HG03095 (cell line): Measurements from ENCODE around the gene HBG2.
A peak's percentile ranks its signal among the peaks of the same experiment; 100 is the strongest.
"Not testable (repeated sequence)": the region's sequence is repeated elsewhere in the genome, so short reads cannot be mapped to it uniquely, and the experiment has no call there.

ENCODE experiments used
- ATAC-seq: cut with Tn5 transposase; IDR thresholded peaks from one replicate; pipeline ENCODE4 v1.9.1; 2021; ENCODE audit warnings: moderate library complexity; ENCODE audit not compliant: unreplicated experiment

The HBG2 gene

DNA sequence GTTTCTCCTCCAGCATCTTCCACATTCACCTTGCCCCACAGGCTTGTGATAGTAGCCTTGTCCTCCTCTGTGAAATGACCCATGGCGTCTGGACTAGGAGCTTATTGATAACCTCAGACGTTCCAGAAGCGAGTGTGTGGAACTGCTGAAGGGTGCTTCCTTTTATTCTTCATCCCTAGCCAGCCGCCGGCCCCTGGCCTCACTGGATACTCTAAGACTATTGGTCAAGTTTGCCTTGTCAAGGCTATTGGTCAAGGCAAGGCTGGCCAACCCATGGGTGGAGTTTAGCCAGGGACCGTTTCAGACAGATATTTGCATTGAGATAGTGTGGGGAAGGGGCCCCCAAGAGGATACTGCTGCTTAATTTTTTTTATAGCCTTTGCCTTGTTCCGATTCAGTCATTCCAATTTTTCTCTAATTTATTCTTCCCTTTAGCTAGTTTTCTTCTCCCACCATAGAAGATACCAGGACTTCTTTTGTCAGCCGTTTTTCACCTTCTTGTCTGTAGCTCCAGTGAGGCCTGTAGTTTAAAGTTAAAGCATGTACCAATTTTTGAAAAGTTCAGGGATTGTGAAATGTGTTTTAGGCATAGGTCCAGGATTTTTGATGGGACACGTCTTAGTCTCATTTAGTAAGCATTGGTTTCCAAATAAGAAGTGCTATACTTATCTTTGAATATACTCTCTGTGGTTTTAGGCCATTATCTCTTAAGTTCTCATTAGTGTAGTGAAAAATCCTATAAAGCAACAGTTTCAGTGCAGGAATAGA is at the start of gene HBG2:
HBG2 (minus strand) TSS at position 136 of the 768 bp plus-strand sequence; CDS start at position 83, 53 bp downstream.
- not testable (repeated sequence) for ATAC-seq

DNA sequence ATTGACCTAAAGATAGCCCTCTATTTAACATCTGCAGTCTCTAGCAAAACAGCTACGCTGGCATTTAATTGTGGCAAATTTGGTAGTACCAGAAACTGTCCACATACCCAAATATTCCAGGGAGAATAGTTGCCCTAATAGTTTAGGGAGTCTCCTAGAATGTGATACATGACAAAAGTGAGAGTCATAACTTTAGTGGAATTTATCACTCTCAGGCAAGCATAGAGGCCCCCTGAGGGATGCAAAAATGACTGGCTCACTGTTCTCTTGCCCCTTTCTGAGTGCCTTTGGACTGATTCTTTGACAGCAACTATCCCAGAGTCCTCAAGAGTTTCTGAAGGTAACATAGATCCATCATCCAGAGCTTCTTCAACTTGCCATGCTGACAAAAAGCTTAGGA is 49.5 kb upstream of the HBG2 start:
- no peak for ATAC-seq

DNA sequence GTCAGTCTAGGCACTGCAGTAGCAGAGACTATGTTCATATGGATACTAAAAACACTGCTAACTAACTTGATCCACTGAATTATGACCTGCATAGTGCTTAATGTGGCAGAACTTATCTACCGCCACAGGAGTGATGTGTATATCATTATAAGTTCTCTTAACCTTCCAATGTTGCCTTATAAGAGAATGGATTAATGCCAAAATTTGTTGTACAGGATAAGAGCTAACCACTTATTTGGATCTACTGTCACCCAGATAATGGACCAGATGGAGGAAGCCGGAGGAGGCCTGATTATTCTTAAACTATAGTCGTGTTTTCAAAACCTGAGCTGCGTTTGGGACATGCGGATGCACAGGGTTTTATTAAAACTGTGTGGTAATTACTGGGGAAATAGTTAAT is 49.0 kb upstream of the HBG2 start:
- ATAC-seq, result no peak

DNA sequence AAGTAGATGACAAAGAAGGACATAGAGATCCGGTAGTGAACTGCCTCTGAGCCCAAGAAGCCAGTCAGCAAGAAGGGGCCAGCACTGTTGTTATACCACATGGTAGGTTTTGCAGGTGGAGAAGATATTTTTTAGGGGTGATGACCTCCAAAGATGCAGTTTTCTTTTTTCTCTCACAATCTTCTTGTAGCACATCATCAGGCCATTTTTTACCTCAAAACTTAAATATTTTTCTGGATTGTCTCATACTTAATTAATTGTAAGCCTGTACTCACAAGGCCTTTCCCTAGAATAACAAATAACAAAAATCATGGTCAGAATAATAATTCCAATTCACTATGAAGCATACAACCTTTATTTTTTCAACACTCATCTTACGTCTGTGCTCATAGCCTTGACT is 47.3 kb upstream of the HBG2 start, which contains the start of gene OR51B4:
OR51B4 (minus strand) TSS at position 101 of the 400 bp plus-strand sequence; CDS start at position 101, 0 bp downstream.
- no peak for ATAC-seq

DNA sequence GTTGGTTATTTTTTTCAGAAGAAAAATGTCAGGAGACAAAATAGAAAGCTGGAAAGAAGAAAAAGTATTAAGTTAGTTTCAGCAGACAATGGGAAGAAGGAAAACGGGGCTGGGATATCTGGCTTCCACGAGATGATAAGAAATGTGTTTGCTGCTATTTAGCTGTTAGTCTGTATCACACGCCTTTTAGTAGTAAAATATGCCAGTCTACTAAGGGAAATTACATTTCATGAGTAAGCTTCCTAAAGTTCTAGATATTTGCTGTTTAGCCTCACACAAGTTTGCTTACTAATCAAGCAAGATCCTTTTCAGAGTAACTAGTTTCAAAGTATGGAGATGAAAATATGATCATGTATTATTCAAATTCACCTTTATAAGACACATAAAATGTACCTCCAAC is 45.7 kb upstream of the HBG2 start:
- ATAC-seq, result no peak

DNA sequence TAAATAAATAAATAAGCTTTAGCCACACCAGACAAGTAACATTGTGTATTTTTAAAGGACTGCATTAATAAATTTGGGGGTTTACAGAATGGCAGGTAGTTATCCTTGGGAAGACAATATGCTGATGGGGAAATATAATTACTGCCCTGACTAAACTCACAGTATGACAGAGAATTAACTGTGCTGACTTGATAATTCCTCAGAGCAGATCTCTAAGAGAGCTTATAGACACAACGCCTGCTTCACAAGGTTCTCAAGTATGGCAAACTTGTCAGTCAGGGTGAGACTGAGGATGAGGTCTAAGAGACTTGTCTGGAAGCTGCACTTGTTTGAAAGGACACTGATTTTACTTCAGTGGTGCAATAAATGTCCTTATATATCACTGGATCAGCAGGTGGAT is 43.9 kb upstream of the HBG2 start:
- ATAC-seq, result no peak

DNA sequence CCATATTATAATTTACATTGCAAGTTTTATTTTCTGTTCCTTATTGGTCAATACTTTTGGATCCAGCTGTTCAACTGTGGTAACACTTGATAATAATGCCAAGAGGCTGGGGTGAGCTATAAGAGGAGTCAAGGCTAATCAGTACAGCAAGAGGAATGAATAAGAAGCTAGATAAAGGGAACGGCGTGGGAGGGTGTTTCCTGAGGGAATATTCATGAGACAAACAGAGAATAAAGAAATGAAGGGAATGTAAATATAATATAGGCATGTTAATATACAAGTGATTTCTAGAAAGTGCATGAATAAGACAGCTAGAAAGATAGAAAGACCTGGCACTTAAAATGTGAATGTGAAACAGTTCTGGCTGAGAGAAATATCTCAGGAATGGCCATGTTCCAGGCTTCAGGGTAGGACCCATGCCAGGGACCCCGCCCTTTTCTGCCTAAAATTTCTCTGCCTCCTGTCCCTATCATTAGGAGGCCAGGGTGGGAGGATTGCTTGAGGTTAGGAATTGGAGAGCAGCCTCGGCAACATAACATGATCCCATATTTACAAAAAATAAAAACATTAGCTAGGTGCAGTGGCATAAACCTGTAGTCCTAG is 43.2 kb upstream of the HBG2 start:
- no peak for ATAC-seq

DNA sequence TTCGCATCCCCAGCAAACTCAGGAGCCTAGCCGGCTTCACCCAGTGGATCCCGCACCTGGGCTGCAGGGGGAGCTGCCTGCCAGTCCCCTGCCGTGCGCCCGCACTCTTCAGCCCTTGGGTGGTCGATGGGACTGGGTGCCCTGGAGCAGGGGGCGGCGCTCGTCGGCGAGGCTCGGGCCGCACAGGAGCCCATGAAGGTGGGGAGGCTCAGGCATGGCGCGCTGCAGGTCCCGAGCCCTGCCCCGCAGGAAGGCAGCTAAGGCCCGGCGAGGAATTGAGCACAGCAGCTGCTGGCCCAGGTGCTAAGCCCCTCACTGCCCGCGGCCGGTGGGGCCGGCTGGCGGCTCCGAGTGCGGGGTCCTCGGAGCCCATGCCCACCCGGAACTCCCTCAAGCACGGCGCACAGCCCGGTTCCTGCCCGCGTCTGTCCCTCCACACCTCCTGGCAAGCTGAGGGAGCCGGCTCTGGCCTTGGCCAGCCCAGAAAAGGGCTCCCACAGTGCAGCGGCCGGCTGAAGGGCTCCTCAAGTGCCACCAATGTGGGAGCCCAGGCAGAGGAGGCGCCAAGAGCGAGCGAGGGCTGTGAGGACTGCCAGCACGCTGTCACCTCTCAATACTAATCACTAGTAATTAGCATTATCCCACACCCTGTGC is 39.9 kb upstream of the HBG2 start:
- not testable (repeated sequence) for ATAC-seq

DNA sequence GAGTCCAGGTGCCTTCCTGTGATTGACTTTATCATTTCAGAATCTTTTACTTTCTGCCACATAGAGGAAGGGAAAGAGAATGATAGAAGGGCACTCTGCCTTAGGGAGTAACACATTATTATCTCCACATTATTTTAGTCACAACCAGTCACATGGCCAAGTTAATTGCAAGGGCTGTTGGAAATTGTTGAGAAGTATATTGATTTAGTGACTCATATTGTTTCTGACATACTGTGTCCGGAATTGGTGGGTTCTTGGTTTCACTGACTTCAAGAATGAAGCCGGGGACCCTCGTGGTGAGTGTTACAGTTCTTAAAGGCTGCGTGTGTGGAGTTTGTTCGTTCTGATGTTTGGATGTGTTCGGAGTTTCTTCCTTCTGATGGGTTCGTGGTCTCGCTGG is 38.4 kb upstream of the HBG2 start:
- no peak for ATAC-seq

DNA sequence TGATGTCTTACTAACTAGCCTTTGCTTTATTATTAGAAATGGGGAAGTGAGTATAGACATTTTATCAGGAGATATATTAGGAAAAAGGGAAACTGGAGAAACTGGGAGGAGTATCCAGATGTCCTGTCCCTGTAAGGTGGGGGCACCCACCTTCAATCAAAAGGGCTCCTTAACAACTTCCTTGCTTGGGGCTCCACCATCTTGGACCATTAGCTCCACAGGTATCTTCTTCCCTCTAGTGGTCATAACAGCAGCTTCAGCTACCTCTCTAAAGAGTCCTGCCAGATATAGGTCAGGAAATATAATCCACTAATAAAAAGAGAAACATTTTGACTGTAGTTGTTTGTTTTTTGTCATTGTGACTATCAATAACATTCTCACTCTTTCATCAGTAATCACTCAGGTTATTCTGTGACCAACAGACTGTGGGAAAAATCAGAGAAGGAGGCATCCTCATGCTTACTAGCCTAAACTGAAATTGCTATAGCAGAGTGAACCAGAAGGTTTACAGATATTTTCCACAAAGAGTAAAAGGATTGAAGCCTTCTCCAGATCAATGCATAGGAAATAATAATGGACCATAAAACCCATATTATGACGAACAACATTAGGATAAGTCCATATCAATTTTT is 36.7 kb upstream of the HBG2 start:
- peak; percentile 95 for ATAC-seq

DNA sequence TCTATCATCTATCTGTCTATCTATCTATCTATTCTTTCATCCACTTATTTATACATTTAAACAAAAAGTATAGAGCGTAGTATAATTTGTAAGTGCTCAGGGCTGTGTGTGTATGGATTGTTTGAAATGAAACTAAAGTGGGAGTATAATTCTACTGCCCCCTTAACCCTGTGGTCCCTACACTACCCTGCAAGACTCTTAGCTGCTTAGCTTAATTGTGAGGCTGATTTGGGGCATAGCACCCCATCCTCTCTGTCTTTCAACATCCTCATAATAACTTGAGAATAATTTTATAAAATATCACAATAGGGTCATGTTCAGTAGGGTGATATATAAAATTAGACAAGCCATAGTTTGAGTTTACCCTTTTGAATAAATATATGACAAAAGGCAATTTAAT is 35.5 kb upstream of the HBG2 start:
- ATAC-seq, result no peak

DNA sequence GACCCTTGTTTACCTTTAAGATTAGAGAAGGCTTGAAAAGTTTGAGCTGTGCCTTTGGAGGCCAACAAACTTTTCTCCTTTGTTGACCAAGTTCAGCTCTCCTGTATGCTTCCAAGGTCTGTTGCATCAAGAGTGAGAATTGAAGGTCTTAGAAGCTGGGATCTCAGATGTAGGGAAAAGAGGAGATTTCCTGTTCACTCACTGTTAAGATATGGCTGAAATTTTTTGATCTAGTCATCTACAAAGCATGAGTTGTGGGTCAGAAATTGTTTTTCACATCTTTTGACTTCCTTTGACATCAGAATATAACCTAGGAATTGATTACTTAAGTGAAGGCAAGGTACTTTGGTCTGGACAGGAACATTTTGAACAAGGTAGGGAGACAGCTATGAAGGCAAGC is 35.1 kb upstream of the HBG2 start:
- no peak for ATAC-seq

DNA sequence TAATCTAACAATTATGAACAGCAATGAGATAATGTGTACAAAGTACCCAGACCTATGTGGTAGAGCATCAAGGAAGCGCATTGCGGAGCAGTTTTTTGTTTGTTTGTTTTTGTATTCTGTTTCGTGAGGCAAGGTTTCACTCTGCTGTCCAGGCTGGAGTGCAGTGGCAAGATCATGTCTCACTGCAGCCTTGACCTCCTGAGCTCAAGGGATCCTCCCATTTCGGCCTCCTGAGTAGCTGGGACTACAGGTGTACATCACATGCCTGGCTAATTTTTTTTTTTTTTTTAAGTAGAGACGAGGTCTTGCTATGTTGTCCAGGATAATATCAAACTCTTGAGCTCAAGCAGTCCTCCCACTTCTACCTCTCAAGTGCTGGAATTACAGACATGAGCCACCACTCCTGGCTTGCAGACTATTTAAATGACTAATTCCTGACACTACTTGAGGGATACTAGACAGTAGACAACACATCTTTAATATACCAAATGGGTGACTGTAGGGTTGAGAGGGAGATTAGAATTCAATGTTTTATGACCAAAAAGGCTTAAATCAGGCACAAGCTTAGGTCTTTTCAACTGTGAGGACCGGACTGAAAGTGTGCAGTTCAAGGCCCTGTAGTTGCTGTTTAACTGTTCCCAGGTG is 34.4 kb upstream of the HBG2 start:
- ATAC-seq, result no peak

DNA sequence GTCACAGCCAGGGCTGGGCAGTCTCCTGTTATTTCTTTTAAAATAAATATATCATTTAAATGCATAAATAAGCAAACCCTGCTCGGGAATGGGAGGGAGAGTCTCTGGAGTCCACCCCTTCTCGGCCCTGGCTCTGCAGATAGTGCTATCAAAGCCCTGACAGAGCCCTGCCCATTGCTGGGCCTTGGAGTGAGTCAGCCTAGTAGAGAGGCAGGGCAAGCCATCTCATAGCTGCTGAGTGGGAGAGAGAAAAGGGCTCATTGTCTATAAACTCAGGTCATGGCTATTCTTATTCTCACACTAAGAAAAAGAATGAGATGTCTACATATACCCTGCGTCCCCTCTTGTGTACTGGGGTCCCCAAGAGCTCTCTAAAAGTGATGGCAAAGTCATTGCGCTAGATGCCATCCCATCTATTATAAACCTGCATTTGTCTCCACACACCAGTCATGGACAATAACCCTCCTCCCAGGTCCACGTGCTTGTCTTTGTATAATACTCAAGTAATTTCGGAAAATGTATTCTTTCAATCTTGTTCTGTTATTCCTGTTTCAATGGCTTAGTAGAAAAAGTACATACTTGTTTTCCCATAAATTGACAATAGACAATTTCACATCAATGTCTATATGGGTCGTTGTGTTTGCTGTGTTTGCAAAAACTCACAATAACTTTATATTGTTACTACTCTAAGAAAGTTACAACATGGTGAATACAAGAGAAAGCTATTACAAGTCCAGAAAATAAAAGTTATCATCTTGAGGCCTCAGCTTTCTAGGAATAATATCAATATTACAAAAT is 33.7 kb upstream of the HBG2 start:
- no peak for ATAC-seq

DNA sequence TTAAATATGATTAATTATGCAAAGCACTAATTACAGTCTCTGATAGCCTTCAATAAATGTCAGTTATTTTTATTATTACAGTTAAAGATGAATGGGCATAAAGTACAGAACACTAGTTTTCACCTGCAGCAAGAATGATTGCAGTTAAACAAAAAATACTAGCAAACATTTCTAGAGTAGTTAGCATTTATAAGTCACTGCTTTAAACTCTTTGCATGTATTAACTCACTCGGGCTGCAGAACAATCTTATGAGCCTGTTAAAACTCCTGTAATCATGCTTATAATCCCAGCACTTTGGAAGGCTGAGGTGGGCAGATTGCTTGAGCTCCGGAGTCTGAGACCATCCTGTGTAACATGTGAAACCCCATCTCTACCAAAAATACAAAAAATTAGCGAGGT is 32.3 kb upstream of the HBG2 start:
- ATAC-seq, result no peak

DNA sequence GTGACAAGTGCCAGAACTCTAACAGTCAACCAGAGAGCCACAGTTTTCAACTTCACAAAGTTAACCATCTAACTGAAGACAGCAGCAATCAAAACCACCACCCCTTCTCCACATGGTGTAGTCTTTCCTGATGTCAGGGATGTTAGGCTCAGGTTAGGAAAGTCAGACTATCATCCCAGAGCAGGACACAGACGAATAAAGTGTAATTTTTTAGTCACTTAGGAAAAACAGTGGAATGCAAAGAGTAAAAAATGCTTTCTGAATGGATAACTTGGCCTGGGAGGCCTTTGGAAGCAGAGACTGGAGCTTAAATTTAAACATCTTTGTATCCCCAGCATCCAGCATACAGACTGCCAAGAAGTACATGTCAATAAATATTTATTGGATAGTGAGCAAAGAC is 31.8 kb upstream of the HBG2 start:
- ATAC-seq, result no peak

DNA sequence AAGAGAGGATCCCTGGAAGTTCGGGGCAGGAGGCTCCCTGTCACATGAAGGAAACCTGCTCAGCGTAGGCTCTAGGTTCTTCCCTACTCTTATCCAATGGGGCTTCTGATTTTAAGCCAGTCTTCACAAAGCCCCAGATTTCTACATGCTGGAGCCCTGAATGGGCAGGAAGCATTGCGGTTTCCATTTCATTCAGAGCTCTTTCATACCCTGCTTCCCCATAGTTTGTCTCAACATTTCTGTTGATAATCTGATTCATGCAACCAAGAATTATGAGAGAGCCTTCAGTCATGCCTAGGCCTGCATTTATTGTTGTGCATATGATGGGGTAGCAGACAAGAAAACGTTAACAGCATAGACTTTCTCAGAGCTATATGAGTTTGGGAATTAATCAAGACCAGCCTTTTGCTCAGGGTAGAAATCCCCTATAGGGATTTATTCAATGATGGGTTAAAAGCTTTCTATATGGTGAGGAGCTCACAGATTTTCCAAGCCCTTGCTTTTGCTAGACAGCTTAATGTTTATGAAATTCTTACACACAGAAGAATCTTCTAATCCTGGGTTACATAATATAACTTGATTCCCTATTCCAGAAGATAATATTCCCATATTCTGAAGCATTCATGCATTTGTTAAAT is 31.2 kb upstream of the HBG2 start:
- no peak for ATAC-seq

DNA sequence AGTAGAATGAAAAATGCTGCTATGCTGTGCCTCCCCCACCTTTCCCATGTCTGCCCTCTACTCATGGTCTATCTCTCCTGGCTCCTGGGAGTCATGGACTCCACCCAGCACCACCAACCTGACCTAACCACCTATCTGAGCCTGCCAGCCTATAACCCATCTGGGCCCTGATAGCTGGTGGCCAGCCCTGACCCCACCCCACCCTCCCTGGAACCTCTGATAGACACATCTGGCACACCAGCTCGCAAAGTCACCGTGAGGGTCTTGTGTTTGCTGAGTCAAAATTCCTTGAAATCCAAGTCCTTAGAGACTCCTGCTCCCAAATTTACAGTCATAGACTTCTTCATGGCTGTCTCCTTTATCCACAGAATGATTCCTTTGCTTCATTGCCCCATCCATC is 30.1 kb upstream of the HBG2 start:
- no peak for ATAC-seq

DNA sequence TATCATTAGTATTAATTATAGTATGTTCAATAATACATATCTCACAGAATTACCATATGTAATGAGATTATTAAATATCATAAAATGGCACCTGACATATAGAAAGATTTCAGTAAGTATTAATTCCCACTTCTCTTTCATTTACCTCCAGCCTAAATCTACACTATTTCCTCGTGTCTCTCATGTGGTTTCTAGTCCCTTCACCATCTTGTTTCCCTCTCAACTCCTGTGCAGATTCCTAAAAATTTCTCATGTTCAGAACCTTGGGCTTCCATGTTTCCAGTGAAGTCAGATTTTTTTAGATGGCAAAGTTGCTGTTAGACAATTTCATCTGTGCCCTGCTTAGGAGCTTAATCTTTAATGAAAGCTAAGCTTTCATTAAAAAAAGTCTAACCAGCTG is 29.3 kb upstream of the HBG2 start:
- ATAC-seq, result no peak

DNA sequence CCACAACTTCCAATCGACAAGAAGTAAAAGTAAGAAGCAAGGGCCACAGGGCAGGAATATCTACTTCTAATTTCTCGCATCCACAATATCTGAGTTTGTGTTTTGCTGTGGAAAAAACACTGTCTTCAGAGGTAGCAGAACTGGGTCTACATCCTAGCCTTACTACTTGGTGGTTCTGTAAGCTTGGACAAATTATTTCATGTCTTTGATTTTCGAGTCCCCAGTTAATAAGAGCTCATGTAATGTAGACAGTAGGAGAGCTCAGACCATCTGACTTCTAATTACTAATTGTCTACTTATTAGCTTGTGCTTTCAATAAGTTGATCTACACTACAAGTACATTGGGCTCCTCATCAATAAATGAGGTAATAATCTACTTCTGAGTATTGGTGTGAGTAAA is 28.5 kb upstream of the HBG2 start:
- ATAC-seq, result no peak
